Measurements from ENCODE around the gene FLRT1. TPM values are rescaled to one million over a fixed set of nuclear protein-coding genes. Genes with fewer than 3 reads are reported as not detected.

FLRT1 gene
- total and polyA plus RNA-seq, 5 donors from 2014 or later: 0.21 TPM; not detected in 4

DNA sequence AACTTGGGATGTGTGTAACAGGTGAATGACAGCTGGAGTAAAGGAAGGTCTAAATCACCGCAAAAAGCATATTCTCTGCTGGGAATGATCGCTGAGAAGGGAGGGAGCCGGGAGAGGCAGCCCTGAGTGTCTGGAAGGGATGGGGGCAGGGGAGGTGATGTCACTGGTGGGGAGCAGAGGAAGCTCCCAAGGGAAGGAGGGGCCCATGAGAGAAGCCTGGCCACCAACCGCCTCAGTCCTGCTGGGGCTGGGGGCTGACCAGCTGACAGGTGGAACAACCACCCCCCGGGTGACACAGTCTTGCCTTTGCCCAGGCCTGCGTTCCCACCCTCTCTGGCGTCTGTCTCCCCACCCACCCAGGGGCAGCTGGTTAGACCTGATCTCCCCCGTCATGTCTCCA lies 6.0 kb upstream of the FLRT1 start:
- H3K4me1 Mint-ChIP-seq: peaks cover 0 to 8% (median 0%) of the 10 kb centered on the region in 4 donors
- Histone ChIP-seq H3K27me3 (ENCODE audit: control insufficient read depth, insufficient read depth, low read length) (no peaks in the 10 kb centered on the region), H3K4me3 (ENCODE audit: low read depth, low read length) (no peak overlapping the region), H3K36me3 (ENCODE audit: control insufficient read depth, insufficient read depth, low read length) (no peaks in the 10 kb centered on the region), H3K4me1 (ENCODE audit: control insufficient read depth, insufficient read depth, low read length, poor library complexity, severe bottlenecking) (peaks cover 7% of the 10 kb centered on the region), H3K27ac (ENCODE audit: insufficient read depth, low read length, poor library complexity, severe bottlenecking) (no peak overlapping the region), H3K9me3 (ENCODE audit: control insufficient read depth in 2 of 2, low read length in 2 of 2) (no peaks in the 10 kb centered on the region)
- H3K9me3 Mint-ChIP-seq: peaks cover 0 to 2% (median 0%) of the 10 kb centered on the region in 7 donors
- H3K4me3 Mint-ChIP-seq: no peak overlapping the region
- peaks cover 34% of the 10 kb centered on the region for H3K27me3 Mint-ChIP-seq
- no peak overlapping the region for H3K27ac Mint-ChIP-seq
- H3K36me3 Mint-ChIP-seq: no peaks in the 10 kb centered on the region
- ATAC-seq (ENCODE audit: low read depth in 2 of 2): no peak
- DNase-seq: no peak

DNA sequence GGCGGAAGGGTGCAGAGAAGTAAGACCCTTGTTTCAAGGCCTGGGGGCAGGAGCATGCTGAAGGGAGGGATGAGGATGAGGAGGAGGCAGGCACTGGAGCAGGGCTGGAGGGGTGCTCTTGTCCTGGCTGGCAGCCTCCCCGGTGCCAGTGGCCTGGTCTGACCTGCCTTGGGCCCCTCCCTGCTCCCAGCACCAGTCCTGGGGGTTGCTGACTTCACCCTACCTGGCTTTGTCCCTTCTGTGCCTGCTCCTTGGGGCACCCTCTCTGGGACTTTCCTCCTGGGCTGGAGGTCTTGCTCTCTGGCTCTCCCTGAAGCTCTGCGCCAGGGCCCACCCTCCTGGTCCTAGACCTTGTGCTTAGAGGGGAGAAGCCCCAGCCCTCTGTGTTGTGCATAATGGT lies 4.7 kb upstream of the FLRT1 start:
- Mint-ChIP-seq H3K4me1 (peaks cover 0 to 13% (median 2%) of the 10 kb centered on the region in 4 donors), H3K36me3 (no peaks in the 10 kb centered on the region), H3K27me3 (peaks cover 39% of the 10 kb centered on the region), H3K4me3 (no peak overlapping the region), H3K9me3 (peaks cover 0 to 2% (median 0%) of the 10 kb centered on the region in 7 donors), H3K27ac (no peak overlapping the region)
- Histone ChIP-seq H3K27me3 (ENCODE audit: control insufficient read depth, insufficient read depth, low read length) (no peaks in the 10 kb centered on the region), H3K27ac (ENCODE audit: insufficient read depth, low read length, poor library complexity, severe bottlenecking) (no peak overlapping the region), H3K9me3 (ENCODE audit: control insufficient read depth in 2 of 2, low read length in 2 of 2) (no peaks in the 10 kb centered on the region), H3K36me3 (ENCODE audit: control insufficient read depth, insufficient read depth, low read length) (no peaks in the 10 kb centered on the region), H3K4me1 (ENCODE audit: control insufficient read depth, insufficient read depth, low read length, poor library complexity, severe bottlenecking) (peaks cover 10% of the 10 kb centered on the region), H3K4me3 (ENCODE audit: low read depth, low read length) (no peak overlapping the region)
- no peak for ATAC-seq (ENCODE audit: low read depth in 2 of 2)
- no peak for DNase-seq

DNA sequence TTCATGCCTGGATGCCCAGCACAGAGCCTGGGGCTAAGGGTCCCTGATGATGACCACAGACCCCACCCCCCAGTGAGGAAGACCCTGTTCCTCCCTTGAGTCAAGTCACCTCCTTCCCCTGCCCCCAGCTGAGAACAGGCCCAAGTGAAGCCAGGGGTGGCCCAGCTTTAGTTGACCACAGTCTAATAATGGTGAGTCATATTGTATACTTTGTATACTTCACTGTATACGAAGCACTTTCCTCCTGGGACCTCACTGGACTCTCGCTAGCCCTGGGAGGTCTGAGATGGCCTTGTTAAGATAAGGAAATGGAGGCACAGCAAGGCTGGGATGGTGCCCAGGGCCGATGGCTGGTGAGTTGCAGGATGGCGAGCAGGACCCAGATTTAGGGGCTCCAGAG lies 3.7 kb upstream of the FLRT1 start:
- no peaks in the 10 kb centered on the region for H3K27me3 ChIP-seq (ENCODE audit: control insufficient read depth, insufficient read depth, low read length)
- no peaks in the 10 kb centered on the region for H3K36me3 Mint-ChIP-seq
- H3K27me3 Mint-ChIP-seq: peaks cover 32% of the 10 kb centered on the region
- ATAC-seq (ENCODE audit: low read depth in 2 of 2): no peak
- no peak overlapping the region for H3K27ac ChIP-seq (ENCODE audit: insufficient read depth, low read length, poor library complexity, severe bottlenecking)
- DNase-seq: no peak
- H3K9me3 Mint-ChIP-seq: peaks cover 0 to 2% (median 0%) of the 10 kb centered on the region in 7 donors
- H3K4me1 ChIP-seq (ENCODE audit: control insufficient read depth, insufficient read depth, low read length, poor library complexity, severe bottlenecking): peaks cover 10% of the 10 kb centered on the region
- H3K9me3 ChIP-seq (ENCODE audit: control insufficient read depth in 2 of 2, low read length in 2 of 2): no peaks in the 10 kb centered on the region
- H3K36me3 ChIP-seq (ENCODE audit: control insufficient read depth, insufficient read depth, low read length): no peaks in the 10 kb centered on the region
- H3K4me3 ChIP-seq (ENCODE audit: low read depth, low read length): no peak overlapping the region
- no peak overlapping the region for H3K4me3 Mint-ChIP-seq
- H3K27ac Mint-ChIP-seq: no peak overlapping the region
- H3K4me1 Mint-ChIP-seq: peaks cover 0 to 11% (median 2%) of the 10 kb centered on the region in 4 donors

DNA sequence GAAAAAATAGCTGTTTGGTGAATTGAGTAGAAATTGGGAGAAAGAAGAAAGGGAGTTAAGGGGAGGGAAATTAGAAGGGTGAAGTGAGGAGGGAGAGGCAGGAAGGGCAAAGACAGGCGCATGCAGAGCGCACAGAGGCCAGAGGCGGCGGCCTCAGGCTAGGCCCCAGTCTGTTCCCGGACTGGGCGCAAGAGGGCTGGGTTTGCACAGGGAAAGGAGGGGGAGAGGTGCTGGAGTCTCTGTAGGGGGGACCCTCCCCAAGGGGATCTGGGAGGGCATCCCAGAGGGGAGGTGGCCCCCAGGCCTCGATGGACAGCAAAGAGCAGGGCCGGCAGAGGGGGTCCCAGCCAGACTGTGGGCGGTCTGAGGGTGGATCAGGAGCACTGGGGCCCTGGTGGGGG lies 1.3 kb upstream of the FLRT1 start:
- Histone ChIP-seq H3K9me3 (ENCODE audit: control insufficient read depth in 2 of 2, low read length in 2 of 2) (no peaks in the 10 kb centered on the region), H3K4me1 (ENCODE audit: control insufficient read depth, insufficient read depth, low read length, poor library complexity, severe bottlenecking) (peaks cover 3% of the 10 kb centered on the region), H3K36me3 (ENCODE audit: control insufficient read depth, insufficient read depth, low read length) (no peaks in the 10 kb centered on the region), H3K4me3 (ENCODE audit: low read depth, low read length) (no peak overlapping the region), H3K27ac (ENCODE audit: insufficient read depth, low read length, poor library complexity, severe bottlenecking) (no peak overlapping the region), H3K27me3 (ENCODE audit: control insufficient read depth, insufficient read depth, low read length) (no peaks in the 10 kb centered on the region)
- no peak for DNase-seq
- Mint-ChIP-seq H3K9me3 (peaks cover 0 to 4% (median 0%) of the 10 kb centered on the region in 7 donors), H3K36me3 (no peaks in the 10 kb centered on the region), H3K27me3 (peaks cover 39% of the 10 kb centered on the region), H3K27ac (no peak overlapping the region), H3K4me1 (peaks cover 0 to 7% (median 2%) of the 10 kb centered on the region in 4 donors), H3K4me3 (peak overlapping the region in 1 of 4 donors; percentile 64)
- no peak for ATAC-seq (ENCODE audit: low read depth in 2 of 2)

DNA sequence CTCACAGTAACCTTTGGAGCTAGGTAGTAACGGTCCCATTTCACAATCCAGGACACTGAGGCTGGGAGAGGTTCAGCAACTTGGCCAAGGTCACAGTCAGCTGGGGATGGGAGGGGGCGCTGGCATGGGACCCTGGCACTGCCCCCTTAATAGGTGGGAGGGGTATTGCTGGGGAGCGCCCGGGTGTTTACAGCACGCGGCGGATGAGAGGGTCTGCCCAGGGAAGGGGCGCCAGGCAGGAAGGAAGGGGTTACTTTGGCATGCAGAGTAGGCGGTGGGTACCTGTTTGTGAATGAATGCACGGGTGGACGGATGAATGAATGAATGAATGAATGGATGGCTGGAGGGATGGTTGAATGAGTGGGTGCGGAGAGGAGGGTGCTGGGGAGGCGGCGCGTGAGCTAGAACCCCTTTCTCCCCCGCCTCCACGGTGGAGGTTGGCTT lies 628 bp upstream of the FLRT1 start:
- H3K27ac Mint-ChIP-seq: no peak overlapping the region
- no peaks in the 10 kb centered on the region for H3K27me3 ChIP-seq (ENCODE audit: control insufficient read depth, insufficient read depth, low read length)

DNA sequence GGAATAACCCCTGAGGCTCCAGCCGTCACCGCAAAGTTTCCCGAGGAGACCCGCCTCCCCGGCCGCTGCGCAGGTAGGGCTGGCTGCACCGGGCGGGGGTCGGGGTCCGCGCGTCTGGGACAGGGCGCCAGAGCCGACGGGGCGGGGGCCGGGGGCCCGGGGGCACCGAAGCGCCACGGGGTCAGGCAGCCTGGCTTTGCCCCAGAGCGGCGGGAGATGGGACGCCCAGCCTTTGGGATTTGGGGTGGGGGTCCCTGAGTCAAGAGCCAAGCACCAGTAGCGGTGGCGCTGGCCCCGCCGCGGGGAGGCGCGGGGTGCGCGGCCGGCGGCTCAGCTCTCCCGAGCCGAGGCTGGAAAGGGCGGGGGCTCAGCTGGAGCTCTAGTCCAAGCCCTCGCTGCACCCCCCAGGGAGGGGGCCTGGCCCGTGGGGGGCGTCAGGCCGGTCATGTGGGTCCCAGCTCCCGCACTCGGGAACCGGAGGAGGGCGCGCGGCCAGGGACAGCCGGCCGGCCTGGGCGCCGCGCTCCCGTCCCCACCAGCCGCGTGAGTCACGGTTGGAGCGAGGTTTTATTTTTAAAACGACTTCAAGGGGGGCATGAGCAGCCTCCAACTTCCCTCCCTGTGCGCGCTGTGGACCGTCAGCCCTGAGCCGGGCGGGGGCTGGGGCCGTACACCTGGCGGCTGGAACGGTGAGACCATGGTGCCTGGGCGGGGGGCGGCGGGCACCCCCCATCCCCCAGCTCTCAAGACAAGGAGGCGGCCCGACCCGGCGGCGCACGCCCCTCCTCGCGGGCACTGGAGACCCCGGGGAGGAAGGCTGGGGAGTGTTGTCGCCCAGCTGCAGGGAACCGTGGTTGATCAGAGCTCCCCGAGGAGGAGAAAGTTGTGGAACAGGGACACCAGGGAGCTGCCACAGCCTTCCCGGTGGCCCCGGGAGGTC lies 626 bp downstream of the FLRT1 start:
- Histone ChIP-seq H3K9me3 (ENCODE audit: control insufficient read depth in 2 of 2, low read length in 2 of 2) (no peaks in the 10 kb centered on the region), H3K4me3 (ENCODE audit: low read depth, low read length) (no peak overlapping the region), H3K27me3 (ENCODE audit: control insufficient read depth, insufficient read depth, low read length) (no peaks in the 10 kb centered on the region), H3K27ac (ENCODE audit: insufficient read depth, low read length, poor library complexity, severe bottlenecking) (no peak overlapping the region), H3K36me3 (ENCODE audit: control insufficient read depth, insufficient read depth, low read length) (no peaks in the 10 kb centered on the region), H3K4me1 (ENCODE audit: control insufficient read depth, insufficient read depth, low read length, poor library complexity, severe bottlenecking) (peaks cover 3% of the 10 kb centered on the region)
- no peak for DNase-seq
- H3K9me3 Mint-ChIP-seq: peaks cover 0 to 4% (median 0%) of the 10 kb centered on the region in 7 donors
- H3K27me3 Mint-ChIP-seq: peaks cover 49% of the 10 kb centered on the region
- peak in 1 of 2 donors; percentile 40 for ATAC-seq (ENCODE audit: low read depth in 2 of 2)
- H3K27ac Mint-ChIP-seq: no peak overlapping the region
- no peak overlapping the region for H3K4me3 Mint-ChIP-seq
- H3K4me1 Mint-ChIP-seq: peaks cover 0 to 7% (median 2%) of the 10 kb centered on the region in 4 donors
- no peaks in the 10 kb centered on the region for H3K36me3 Mint-ChIP-seq

More for the DNA sequence above, 628 bp upstream of the FLRT1 start:
- peaks cover 39% of the 10 kb centered on the region for H3K27me3 Mint-ChIP-seq
- H3K36me3 ChIP-seq (ENCODE audit: control insufficient read depth, insufficient read depth, low read length): no peaks in the 10 kb centered on the region
- H3K4me3 Mint-ChIP-seq: peak overlapping the region in 3 of 4 donors; percentile 21 to 55 (median 52)
- DNase-seq (no peak), ATAC-seq (ENCODE audit: low read depth in 2 of 2) (no peak)
- H3K36me3 Mint-ChIP-seq: no peaks in the 10 kb centered on the region
- peaks cover 0 to 7% (median 2%) of the 10 kb centered on the region in 4 donors for H3K4me1 Mint-ChIP-seq
- no peak overlapping the region for H3K4me3 ChIP-seq (ENCODE audit: low read depth, low read length)
- peaks cover 0 to 4% (median 0%) of the 10 kb centered on the region in 7 donors for H3K9me3 Mint-ChIP-seq
- peaks cover 3% of the 10 kb centered on the region for H3K4me1 ChIP-seq (ENCODE audit: control insufficient read depth, insufficient read depth, low read length, poor library complexity, severe bottlenecking)
- H3K27ac ChIP-seq (ENCODE audit: insufficient read depth, low read length, poor library complexity, severe bottlenecking): no peak overlapping the region
- no peaks in the 10 kb centered on the region for H3K9me3 ChIP-seq (ENCODE audit: control insufficient read depth in 2 of 2, low read length in 2 of 2)

DNA sequence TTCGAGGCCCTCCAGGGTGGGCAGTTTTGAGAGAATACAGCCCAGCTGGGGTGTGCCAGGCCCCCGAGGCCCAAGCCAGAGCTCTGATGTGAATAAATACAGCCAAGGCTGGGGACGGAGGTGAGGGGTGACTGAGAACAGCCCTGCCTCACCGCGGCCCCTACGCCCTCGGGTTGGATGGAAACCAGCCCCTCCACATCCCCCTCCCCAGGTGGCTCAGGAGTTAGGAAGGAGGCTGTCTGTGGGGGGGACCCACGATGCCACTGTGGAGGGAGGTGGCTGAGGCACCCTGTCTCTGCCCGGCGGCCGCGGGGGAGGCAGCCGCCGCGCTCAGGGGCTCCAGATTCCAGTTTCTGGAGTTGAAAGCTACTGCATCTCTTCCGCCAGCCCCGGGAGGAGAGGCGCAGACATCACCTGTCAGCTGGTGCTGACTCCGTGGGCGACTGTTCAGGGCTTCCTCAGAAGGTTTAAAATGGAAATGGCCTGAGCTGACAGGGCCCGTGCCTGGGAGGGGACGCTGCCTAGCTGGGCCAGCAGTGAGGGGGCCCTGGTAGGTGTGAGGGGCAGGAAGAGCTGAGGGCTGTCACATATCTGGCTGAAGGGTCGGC lies 1.4 kb downstream of the FLRT1 start:
- Mint-ChIP-seq H3K27me3 (peaks cover 50% of the 10 kb centered on the region), H3K9me3 (peaks cover 0 to 4% (median 0%) of the 10 kb centered on the region in 7 donors), H3K4me1 (peaks cover 0 to 7% (median 2%) of the 10 kb centered on the region in 4 donors), H3K36me3 (no peaks in the 10 kb centered on the region), H3K27ac (no peak overlapping the region), H3K4me3 (no peak overlapping the region)
- ATAC-seq (ENCODE audit: low read depth in 2 of 2): no peak
- no peaks in the 10 kb centered on the region for H3K36me3 ChIP-seq (ENCODE audit: control insufficient read depth, insufficient read depth, low read length)
- no peak overlapping the region for H3K27ac ChIP-seq (ENCODE audit: insufficient read depth, low read length, poor library complexity, severe bottlenecking)
- H3K27me3 ChIP-seq (ENCODE audit: control insufficient read depth, insufficient read depth, low read length): no peaks in the 10 kb centered on the region
- H3K4me3 ChIP-seq (ENCODE audit: low read depth, low read length): no peak overlapping the region
- H3K9me3 ChIP-seq (ENCODE audit: control insufficient read depth in 2 of 2, low read length in 2 of 2): no peaks in the 10 kb centered on the region
- H3K4me1 ChIP-seq (ENCODE audit: control insufficient read depth, insufficient read depth, low read length, poor library complexity, severe bottlenecking): peaks cover 3% of the 10 kb centered on the region
- DNase-seq: no peak

Measured in CD4-positive, CD25-positive, alpha-beta regulatory T cell (primary cell).